ENCODE results near the gene BZW1. TPM values are rescaled to one million over a fixed set of nuclear protein-coding genes. Genes with fewer than 3 reads are reported as not detected.

The BZW1 gene
- total and polyA plus RNA-seq, 2 experiments from 2014 or later = 92.9 to 159 TPM

GRCh38 chr2:200847939-200848338 is 36.2 kb downstream of the BZW1 start:
- H3K9me3 ChIP-seq (ENCODE audit: low read depth) = no peaks in the 10 kb centered on the region
- no peak for DNase-seq (ENCODE audit: low read depth in 1 of 2, low spot score in 1 of 2)
- H3K27ac ChIP-seq = no peak overlapping the region
- H3K36me3 ChIP-seq = peaks cover 13% of the 10 kb centered on the region
- TF ChIP-seq CTCF (IDR thresholded peaks at IDR 0.05; ENCODE audit: low read depth, low read length) = no peak
- H3K4me1 ChIP-seq (ENCODE audit: low read depth) = no peaks in the 10 kb centered on the region
- H3K4me3 ChIP-seq = no peak overlapping the region
- H3K27me3 ChIP-seq = no peaks in the 10 kb centered on the region

- no peak for DNase-seq (ENCODE audit: low read depth in 1 of 2, low spot score in 1 of 2)
- peaks cover 39% of the 10 kb centered on the region for H3K36me3 ChIP-seq
- TF ChIP-seq CTCF (IDR thresholded peaks at IDR 0.05; ENCODE audit: low read depth, low read length) = no peak
- H3K27ac ChIP-seq = no peak overlapping the region
- no peaks in the 10 kb centered on the region for H3K4me1 ChIP-seq (ENCODE audit: low read depth)
- H3K27me3 ChIP-seq = no peaks in the 10 kb centered on the region
- no peaks in the 10 kb centered on the region for H3K9me3 ChIP-seq (ENCODE audit: low read depth)
- no peak overlapping the region for H3K4me3 ChIP-seq
Observed at GRCh38 chr2:200850512-200851256, 39.0 kb downstream of the BZW1 start.

GRCh38 chr2:200851398-200852248 is 39.9 kb downstream of the BZW1 start:
- H3K36me3 ChIP-seq = peaks cover 48% of the 10 kb centered on the region
- H3K4me1 ChIP-seq (ENCODE audit: low read depth) = no peaks in the 10 kb centered on the region
- TF ChIP-seq CTCF (IDR thresholded peaks at IDR 0.05; ENCODE audit: low read depth, low read length) = no peak
- no peak overlapping the region for H3K4me3 ChIP-seq
- peak overlapping the region; percentile 7 for H3K27ac ChIP-seq
- H3K9me3 ChIP-seq (ENCODE audit: low read depth) = no peaks in the 10 kb centered on the region
- no peak for DNase-seq (ENCODE audit: low read depth in 1 of 2, low spot score in 1 of 2)
- H3K27me3 ChIP-seq = no peaks in the 10 kb centered on the region

- Histone ChIP-seq H3K4me3 (no peak overlapping the region), H3K36me3 (peaks cover 58% of the 10 kb centered on the region), H3K27me3 (no peaks in the 10 kb centered on the region), H3K27ac (no peak overlapping the region), H3K4me1 (ENCODE audit: low read depth) (no peaks in the 10 kb centered on the region), H3K9me3 (ENCODE audit: low read depth) (no peaks in the 10 kb centered on the region)
- DNase-seq (ENCODE audit: low read depth in 1 of 2, low spot score in 1 of 2) = no peak
- no peak for TF ChIP-seq CTCF (IDR thresholded peaks at IDR 0.05; ENCODE audit: low read depth, low read length)
Observed at GRCh38 chr2:200852605-200853004, 40.9 kb downstream of the BZW1 start.

DNA sequence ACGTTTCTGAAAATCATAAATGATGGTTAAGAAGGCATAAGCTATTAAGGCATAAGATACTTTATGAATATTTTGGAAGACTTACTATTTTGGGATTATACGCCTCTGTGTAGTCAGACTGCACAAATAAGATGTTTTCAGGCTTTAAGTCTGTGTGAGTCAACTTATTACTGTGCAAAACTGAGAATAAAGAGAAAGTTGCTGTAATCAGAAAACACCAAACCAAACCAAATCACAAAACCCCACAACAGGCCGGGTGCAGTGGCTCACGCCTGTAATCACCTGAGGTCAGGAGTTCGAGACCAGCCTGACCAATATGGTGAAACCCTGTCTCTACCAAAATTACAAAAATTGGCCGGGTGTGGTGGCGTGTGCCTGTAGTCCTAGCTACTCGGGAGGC is 45.1 kb downstream of the BZW1 start:
- DNase-seq (ENCODE audit: low read depth in 1 of 2, low spot score in 1 of 2) = no peak
- peaks cover 22% of the 10 kb centered on the region for H3K4me1 ChIP-seq (ENCODE audit: low read depth)
- no peak overlapping the region for H3K27ac ChIP-seq
- H3K9me3 ChIP-seq (ENCODE audit: low read depth) = no peaks in the 10 kb centered on the region
- H3K4me3 ChIP-seq = no peak overlapping the region
- no peak for TF ChIP-seq CTCF (IDR thresholded peaks at IDR 0.05; ENCODE audit: low read depth, low read length)
- no peaks in the 10 kb centered on the region for H3K27me3 ChIP-seq
- H3K36me3 ChIP-seq = peaks cover 90% of the 10 kb centered on the region

All from cardiac muscle cell (in vitro differentiated cells and primary cell).